ENCODE measurements around the gene DUSP28.

GRCh38 chr2:240611601-240612210, 51.5 kb downstream of the DUSP28 start:
- TF ChIP-seq POLR2AphosphoS5 (IDR thresholded peaks at IDR 0.05; ENCODE audit: low read depth) (no peak), EZH2phosphoT487 (IDR thresholded peaks at IDR 0.05; ENCODE audit: unreplicated experiment) (no peak), CTCF (conservative IDR thresholded peaks at IDR 0.05; ENCODE audit: low read depth in 2 of 2) (no peak), EZH2 (IDR thresholded peaks at IDR 0.05; ENCODE audit: low read depth, unreplicated experiment) (no peak), ZNF114 (CRISPR knock-in tag; IDR thresholded peaks at IDR 0.05) (no peak), JUNB (IDR thresholded peaks at IDR 0.05; ENCODE audit: unreplicated experiment) (no peak), STAT1 (IDR thresholded peaks at IDR 0.05; ENCODE audit: unreplicated experiment) (no peak), REST (IDR thresholded peaks at IDR 0.05; ENCODE audit: unreplicated experiment) (no peak), ETS1 (IDR thresholded peaks at IDR 0.05) (no peak)

Data from GM23338 (cell line).